ENCODE measurements around the gene POLE. TPM values are rescaled to one million over a fixed set of nuclear protein-coding genes. Genes with fewer than 3 reads are reported as not detected.
A peak's percentile ranks its signal among the peaks of the same experiment; 100 is the strongest.
"Not testable (repeated sequence)": the region's sequence is repeated elsewhere in the genome, so short reads cannot be mapped to it uniquely, and the experiment has no call there.

The POLE gene
- total and polyA plus RNA-seq, 2 donors (not counting 1 experiment from before 2014, with no cell fraction given) = 6.2 to 9.6 TPM

DNA sequence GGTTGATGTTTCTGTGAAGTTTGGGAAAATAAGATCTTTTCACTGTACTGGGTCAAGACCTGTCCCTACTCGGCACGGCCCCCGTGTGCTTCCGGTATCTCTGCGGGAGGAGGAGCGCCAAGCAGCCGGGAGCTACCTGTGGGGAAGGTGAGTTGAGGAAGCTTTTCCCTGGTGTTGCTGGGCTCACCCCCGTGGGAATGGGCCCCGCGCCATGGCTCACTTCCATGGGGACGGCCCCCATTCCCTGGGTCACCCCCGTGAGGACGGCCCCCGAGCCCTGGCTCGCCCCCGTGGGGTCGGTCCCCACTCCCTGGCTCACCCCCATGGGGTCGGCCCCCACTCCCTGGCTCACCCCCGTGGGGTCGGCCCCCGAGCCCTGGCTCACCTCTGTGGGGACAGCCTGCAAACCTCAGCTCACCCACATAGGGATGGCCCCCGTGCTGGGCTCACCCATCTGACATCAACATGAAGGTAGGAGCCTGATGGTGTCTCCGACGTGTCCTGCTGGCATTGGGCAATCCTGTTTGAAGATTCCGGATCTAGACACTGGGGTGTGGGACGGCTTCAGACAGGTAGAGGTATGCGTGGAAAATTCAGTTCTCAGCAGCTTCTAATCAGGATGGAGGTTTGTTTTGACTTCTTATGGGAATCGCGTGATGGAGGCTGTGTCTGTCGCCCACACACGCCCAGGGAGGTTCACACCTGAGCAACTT lies 85.8 kb downstream of the POLE start:
- H3K9me3 ChIP-seq (ENCODE audit: control insufficient read depth, insufficient read depth, low read depth, low read length) = no peaks in the 10 kb centered on the region
- no peak for DNase-seq (ENCODE audit: low read depth in 2 of 2)
- TF ChIP-seq, protein P1, sequence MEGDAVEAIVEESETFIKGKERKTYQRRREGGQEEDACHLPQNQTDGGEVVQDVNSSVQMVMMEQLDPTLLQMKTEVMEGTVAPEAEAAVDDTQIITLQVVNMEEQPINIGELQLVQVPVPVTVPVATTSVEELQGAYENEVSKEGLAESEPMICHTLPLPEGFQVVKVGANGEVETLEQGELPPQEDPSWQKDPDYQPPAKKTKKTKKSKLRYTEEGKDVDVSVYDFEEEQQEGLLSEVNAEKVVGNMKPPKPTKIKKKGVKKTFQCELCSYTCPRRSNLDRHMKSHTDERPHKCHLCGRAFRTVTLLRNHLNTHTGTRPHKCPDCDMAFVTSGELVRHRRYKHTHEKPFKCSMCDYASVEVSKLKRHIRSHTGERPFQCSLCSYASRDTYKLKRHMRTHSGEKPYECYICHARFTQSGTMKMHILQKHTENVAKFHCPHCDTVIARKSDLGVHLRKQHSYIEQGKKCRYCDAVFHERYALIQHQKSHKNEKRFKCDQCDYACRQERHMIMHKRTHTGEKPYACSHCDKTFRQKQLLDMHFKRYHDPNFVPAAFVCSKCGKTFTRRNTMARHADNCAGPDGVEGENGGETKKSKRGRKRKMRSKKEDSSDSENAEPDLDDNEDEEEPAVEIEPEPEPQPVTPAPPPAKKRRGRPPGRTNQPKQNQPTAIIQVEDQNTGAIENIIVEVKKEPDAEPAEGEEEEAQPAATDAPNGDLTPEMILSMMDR (conservative IDR thresholded peaks at IDR 0.05 in 1 of 2, IDR thresholded peaks at IDR 0.05 in 1 of 2; ENCODE audit: low read depth in 1 of 2, low read length in 2 of 2) = no peak
- TF ChIP-seq EZH2 (IDR thresholded peaks at IDR 0.05; ENCODE audit: low read length, missing control alignments) = no peak
- H3K9ac ChIP-seq (ENCODE audit: insufficient read depth, low read length) = no peak overlapping the region
- no peaks in the 10 kb centered on the region for H4K20me1 ChIP-seq (ENCODE audit: control insufficient read depth, extremely low read depth, insufficient read depth, low read length)
- H3K27me3 ChIP-seq (ENCODE audit: control insufficient read depth, insufficient read depth, low read length) = peaks cover 40% of the 10 kb centered on the region
- H3K27ac ChIP-seq (ENCODE audit: insufficient read depth, low read length) = no peak overlapping the region
- H3K79me2 ChIP-seq (ENCODE audit: control insufficient read depth, insufficient read depth, low read length) = no peaks in the 10 kb centered on the region
- H3K4me3 ChIP-seq (replicated peaks in 1 of 4; ENCODE audit: control extremely low read depth in 1 of 4, insufficient read depth in 1 of 4, low read depth in 3 of 4, low read length in 4 of 4) = no peak overlapping the region
- peak overlapping the region; percentile 81 for H2AFZ ChIP-seq (ENCODE audit: low read length)
- no peaks in the 10 kb centered on the region for H3K36me3 ChIP-seq (ENCODE audit: control insufficient read depth, insufficient read depth, low read length)
- peak overlapping the region; percentile 98 for H3K4me2 ChIP-seq (ENCODE audit: extremely low read depth, insufficient read depth, low read length)
- H3K4me1 ChIP-seq (ENCODE audit: control insufficient read depth, extremely low read depth, insufficient read depth, low read length) = no peaks in the 10 kb centered on the region

DNA sequence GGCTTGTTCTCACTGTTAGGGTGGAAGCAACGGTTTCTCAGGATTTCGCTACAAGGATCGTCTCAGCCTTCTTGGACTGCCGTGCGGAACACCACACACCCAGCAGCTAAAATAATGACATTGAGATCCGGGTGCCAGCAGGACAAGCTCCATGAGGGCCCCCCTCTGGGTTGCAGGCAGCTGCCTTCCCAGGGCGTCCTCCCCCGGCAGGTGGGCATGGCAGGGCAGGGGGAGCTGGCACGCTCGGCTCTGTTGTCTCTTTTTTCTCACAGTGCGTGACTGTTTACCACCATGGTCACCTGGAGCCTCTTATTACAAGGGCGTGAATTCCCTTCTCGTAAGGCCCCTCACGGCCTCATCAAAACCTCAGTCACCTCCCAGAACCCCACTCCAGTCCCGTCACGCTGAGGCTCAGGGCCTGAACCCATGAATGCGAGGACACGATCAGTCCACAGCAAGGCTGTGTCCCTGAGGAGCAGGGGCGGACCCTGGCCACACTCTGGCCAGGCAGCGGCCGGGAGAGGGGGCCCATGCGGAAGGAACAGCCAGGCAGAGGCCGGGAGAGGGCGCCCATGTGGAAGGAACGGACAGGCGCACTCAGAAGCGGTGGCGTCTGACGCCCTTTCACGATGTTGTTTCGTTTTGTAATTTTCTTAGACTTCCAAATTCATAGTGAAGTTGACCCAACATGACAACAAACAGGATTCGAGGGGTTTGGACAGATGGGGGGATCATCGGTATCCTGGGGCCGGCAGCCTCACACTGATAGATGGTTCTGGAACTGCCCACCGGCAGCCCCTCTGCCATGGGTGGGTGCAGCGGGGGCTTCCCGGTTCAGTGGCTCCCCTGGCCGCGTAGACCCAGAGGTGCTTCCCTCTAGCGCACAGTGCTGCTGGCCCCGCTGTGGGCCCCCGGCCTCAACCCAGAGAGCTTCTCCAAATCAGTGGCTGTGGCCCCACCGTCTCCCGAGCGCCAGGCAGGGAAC lies 86.8 kb downstream of the POLE start:
- no peaks in the 10 kb centered on the region for H3K9me3 ChIP-seq (ENCODE audit: control insufficient read depth, insufficient read depth, low read depth, low read length)
- no peaks in the 10 kb centered on the region for H3K36me3 ChIP-seq (ENCODE audit: control insufficient read depth, insufficient read depth, low read length)
- H4K20me1 ChIP-seq (ENCODE audit: control insufficient read depth, extremely low read depth, insufficient read depth, low read length) = no peaks in the 10 kb centered on the region
- peak overlapping the region; percentile 98 for H3K4me2 ChIP-seq (ENCODE audit: extremely low read depth, insufficient read depth, low read length)
- peak; percentile 66 to 73 for DNase-seq (ENCODE audit: low read depth in 2 of 2)
- peak overlapping the region; percentile 81 for H2AFZ ChIP-seq (ENCODE audit: low read length)
- H3K79me2 ChIP-seq (ENCODE audit: control insufficient read depth, insufficient read depth, low read length) = no peaks in the 10 kb centered on the region
- H3K27ac ChIP-seq (ENCODE audit: insufficient read depth, low read length) = no peak overlapping the region
- H3K4me3 ChIP-seq (replicated peaks in 1 of 4; ENCODE audit: control extremely low read depth in 1 of 4, insufficient read depth in 1 of 4, low read depth in 3 of 4, low read length in 4 of 4) = peak overlapping the region; percentile 41 to 64 (median 57)
- peaks cover 35% of the 10 kb centered on the region for H3K27me3 ChIP-seq (ENCODE audit: control insufficient read depth, insufficient read depth, low read length)
- H3K9ac ChIP-seq (ENCODE audit: insufficient read depth, low read length) = peak overlapping the region; percentile 46
- no peaks in the 10 kb centered on the region for H3K4me1 ChIP-seq (ENCODE audit: control insufficient read depth, extremely low read depth, insufficient read depth, low read length)
- no peak for TF ChIP-seq EZH2 (IDR thresholded peaks at IDR 0.05; ENCODE audit: low read length, missing control alignments)
- TF ChIP-seq, protein P1 (conservative IDR thresholded peaks at IDR 0.05 in 1 of 2, IDR thresholded peaks at IDR 0.05 in 1 of 2; ENCODE audit: low read depth in 1 of 2, low read length in 2 of 2) = peak; percentile 61 to 66

DNA sequence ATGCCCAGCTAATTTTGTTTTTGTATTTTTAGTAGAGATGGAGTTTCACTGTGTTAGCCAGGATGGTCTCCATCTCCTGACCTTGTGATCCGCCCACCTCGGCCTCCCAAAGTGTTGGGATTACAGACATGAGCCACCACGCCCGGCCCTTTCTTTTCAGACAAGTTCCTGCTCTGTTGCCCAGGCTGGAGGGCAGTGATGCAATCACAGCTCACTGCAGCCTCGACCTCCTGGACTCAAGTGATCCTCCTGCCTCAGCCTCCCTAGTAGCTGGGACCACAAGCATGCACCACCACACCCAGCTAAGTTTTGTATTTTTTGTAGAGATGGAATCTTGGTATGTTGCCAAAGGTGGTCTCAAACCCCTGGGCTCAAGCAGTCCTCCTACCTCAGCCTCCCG lies 87.6 kb downstream of the POLE start:
- H3K27ac ChIP-seq (ENCODE audit: insufficient read depth, low read length); H3K9me3 ChIP-seq (ENCODE audit: control insufficient read depth, insufficient read depth, low read depth, low read length); DNase-seq (ENCODE audit: low read depth in 2 of 2); H3K36me3 ChIP-seq (ENCODE audit: control insufficient read depth, insufficient read depth, low read length); H3K4me1 ChIP-seq (ENCODE audit: control insufficient read depth, extremely low read depth, insufficient read depth, low read length); H3K4me3 ChIP-seq (replicated peaks in 1 of 4; ENCODE audit: control extremely low read depth in 1 of 4, insufficient read depth in 1 of 4, low read depth in 3 of 4, low read length in 4 of 4); H4K20me1 ChIP-seq (ENCODE audit: control insufficient read depth, extremely low read depth, insufficient read depth, low read length); H3K79me2 ChIP-seq (ENCODE audit: control insufficient read depth, insufficient read depth, low read length); H3K4me2 ChIP-seq (ENCODE audit: extremely low read depth, insufficient read depth, low read length); H2AFZ ChIP-seq (ENCODE audit: low read length); H3K9ac ChIP-seq (ENCODE audit: insufficient read depth, low read length): not testable (repeated sequence)
- peaks cover 29% of the 10 kb centered on the region for H3K27me3 ChIP-seq (ENCODE audit: control insufficient read depth, insufficient read depth, low read length)

Data from fibroblast of lung (primary cell).